BJ (cell line): Measurements from ENCODE around the gene DOCK4. TPM values are rescaled to one million over a fixed set of nuclear protein-coding genes. Genes with fewer than 3 reads are reported as not detected.
"Not testable (repeated sequence)": the region's sequence is repeated elsewhere in the genome, so short reads cannot be mapped to it uniquely, and the experiment has no call there.

Source experiments
- CTCF ChIA-PET: fragments of 350-600 bp; formaldehyde crosslinking; extraction: SDS; loops from one replicate; lab custom pipeline; 2021; ENCODE audit warnings: antibody characterized with exemption, inconsistent platforms; lab: Yijun Ruan, JAX
- POLR2A ChIA-PET: fragments of 300-600 bp; sonication (Branson Sonifier 250); formaldehyde crosslinking; extraction: SDS; loops from one replicate; lab custom pipeline; 2021; ENCODE audit warnings: antibody characterized with exemption; lab: Charles Lee
- DNase-seq: peaks from one replicate; pipeline ENCODE4 v3.0.0-alpha.2; 2011; ENCODE audit warnings: low read depth
- H3K27me3 ChIP-seq: 2 replicates; pipeline ENCODE4 v1.6.0; 2011; ENCODE audit warnings: low read length; ENCODE audit not compliant: control insufficient read depth, insufficient read depth
- H3K36me3 ChIP-seq: 2 replicates; pipeline ENCODE4 v1.5.1; 2011; ENCODE audit warnings: low read length; ENCODE audit not compliant: control insufficient read depth, insufficient read depth
- H3K4me3 ChIP-seq: 2 replicates; pipeline ENCODE4 v1.5.1; 2011; ENCODE audit warnings: low read depth, mild to moderate bottlenecking, control low read depth, low read length
- polyA plus RNA-seq: library from polyadenylated mRNA; depleted of rRNA; stranded (reverse); fragments of >200 nt; gene quantifications from 2 replicates; pipeline ENCODE4 v1.2.3, GENCODE V29; 2011
- TF ChIP-seq, protein P1 (sequence below): IDR thresholded peaks from 2 replicates; pipeline ENCODE4 v1.5.1; 2011; ENCODE audit warnings: low read depth, mild to moderate bottlenecking, control low read depth, inconsistent platforms, low read length, moderate library complexity; ENCODE audit not compliant: insufficient read depth

DOCK4 gene
- polyA plus RNA-seq, 1 experiment, result 0.15 TPM

DNA sequence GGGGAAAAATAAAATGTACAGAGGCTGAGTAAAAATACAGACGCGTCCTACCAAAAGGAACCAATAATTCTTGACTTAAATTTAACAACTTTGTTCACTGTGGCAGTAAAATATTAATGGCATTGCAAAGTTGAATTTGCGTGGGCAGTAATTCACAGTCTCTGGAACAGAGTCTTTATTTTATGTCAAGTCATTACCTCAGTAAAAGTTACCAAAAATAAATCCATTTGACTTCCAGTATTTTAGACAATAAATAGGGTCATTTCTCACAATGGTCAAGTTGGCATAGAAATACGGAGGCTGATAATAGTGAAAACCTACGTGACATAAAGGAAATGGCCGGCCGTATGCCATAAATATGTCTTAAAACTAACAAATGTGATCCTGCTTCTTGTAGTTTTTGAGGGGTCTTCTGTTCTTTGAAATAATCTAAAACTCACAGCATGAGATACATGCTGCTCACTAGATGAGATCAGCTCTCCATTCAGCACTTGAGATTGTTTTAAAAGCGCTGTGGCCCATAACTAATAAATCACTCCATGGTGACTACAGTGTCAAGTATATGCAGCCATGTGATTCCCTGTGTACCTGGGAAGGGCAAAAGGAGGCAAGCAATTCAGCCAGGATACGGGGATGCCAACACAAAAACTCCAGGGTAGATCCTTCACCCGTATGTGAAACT is 75.3 kb downstream of the DOCK4 start:
- H3K4me3 ChIP-seq, result no peak overlapping the region
- TF ChIP-seq, protein P1, sequence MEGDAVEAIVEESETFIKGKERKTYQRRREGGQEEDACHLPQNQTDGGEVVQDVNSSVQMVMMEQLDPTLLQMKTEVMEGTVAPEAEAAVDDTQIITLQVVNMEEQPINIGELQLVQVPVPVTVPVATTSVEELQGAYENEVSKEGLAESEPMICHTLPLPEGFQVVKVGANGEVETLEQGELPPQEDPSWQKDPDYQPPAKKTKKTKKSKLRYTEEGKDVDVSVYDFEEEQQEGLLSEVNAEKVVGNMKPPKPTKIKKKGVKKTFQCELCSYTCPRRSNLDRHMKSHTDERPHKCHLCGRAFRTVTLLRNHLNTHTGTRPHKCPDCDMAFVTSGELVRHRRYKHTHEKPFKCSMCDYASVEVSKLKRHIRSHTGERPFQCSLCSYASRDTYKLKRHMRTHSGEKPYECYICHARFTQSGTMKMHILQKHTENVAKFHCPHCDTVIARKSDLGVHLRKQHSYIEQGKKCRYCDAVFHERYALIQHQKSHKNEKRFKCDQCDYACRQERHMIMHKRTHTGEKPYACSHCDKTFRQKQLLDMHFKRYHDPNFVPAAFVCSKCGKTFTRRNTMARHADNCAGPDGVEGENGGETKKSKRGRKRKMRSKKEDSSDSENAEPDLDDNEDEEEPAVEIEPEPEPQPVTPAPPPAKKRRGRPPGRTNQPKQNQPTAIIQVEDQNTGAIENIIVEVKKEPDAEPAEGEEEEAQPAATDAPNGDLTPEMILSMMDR, result no peak
- DNase-seq, result no peak
- H3K36me3 ChIP-seq, result no peaks in the 10 kb centered on the region
- ChIA-PET POLR2A (no interaction called here), CTCF (no interaction called here)
- H3K27me3 ChIP-seq, result no peaks in the 10 kb centered on the region

DNA sequence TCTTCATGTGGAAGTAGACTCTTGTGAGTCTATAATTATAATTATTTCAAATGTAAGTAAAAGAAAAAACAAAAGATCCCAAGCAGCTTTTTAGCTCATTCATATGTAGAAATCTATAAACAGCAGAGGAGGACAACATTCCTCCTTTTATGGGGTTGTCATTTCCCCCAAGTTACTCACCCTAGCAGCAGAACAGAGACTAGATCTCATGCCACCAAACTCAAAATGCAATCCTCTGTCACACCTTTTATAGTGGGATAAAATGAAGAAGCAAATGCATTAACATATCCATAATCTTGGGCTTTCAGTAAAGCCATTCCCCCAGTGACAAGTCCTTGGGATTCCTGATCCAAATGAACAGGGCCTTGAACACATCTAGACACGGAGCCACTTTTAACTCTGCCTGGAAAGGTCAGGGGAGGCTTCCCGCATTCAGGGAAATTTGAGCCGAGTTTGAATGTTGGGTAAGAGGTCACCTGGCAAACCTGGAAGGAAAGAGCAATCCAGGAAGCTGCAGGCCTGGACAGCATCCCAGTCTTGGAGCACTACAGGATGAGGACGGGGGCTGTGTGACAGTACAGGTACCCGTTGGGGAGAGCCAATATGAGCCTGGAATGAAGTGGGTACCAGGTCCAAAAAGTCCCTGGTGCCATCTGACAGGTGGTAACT is 76.4 kb downstream of the DOCK4 start:
- no peak for DNase-seq
- Histone ChIP-seq H3K27me3 (no peaks in the 10 kb centered on the region), H3K4me3 (no peak overlapping the region), H3K36me3 (no peaks in the 10 kb centered on the region)
- CTCF ChIA-PET, result interaction anchor here (1.6 kb wide), 1 partner anchor 366 kb away, joined by 3 read pairs; no protein-coding TSS in a partner anchor
- TF ChIP-seq, protein P1, result no peak
- POLR2A ChIA-PET, result no interaction called here

DNA sequence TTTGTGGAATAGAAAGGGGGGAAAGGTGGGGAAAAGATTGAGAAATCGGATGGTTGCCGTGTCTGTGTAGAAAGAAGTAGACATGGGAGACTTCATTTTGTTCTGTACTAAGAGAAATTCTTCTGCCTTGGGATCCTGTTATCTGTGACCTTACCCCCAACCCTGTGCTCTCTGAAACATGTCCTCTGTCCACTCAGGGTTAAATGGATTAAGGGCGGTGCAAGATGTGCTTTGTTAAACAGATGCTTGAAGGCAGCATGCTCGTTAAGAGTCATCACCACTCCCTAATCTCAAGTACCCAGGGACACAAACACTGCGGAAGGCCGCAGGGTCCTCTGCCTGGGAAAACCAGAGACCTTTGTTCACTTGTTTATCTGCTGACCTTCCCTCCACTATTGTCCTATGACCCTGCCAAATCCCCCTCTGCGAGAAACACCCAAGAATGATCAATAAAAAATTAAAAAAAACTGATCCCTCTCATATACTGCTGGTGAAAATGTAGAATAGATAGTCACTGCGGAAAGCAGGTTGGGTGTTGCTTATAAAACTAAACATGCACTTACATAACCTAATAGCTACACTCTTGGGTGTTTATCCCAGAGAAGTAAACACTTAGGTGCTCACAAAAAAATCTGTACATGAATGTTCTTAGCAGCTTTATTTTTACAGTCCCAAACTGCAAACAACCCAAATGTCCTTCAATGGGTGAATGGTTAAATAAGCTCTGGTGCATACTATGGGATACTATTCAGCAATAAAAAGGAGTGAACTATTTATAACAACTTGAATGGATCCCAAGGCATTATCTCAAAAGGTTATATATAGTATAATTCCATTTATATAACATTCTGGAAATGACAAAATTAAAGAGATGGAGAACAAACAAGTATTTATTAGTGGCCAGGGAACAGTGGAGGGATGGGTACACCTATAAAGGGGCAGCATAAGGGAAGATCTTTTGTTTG is 77.5 kb downstream of the DOCK4 start:
- POLR2A ChIA-PET, DNase-seq, H3K36me3 ChIP-seq, H3K4me3 ChIP-seq, H3K27me3 ChIP-seq: not testable (repeated sequence)
- CTCF ChIA-PET, result interaction anchor here (1.6 kb wide), 1 partner anchor 367 kb away, joined by 3 read pairs; no protein-coding TSS in a partner anchor

DNA sequence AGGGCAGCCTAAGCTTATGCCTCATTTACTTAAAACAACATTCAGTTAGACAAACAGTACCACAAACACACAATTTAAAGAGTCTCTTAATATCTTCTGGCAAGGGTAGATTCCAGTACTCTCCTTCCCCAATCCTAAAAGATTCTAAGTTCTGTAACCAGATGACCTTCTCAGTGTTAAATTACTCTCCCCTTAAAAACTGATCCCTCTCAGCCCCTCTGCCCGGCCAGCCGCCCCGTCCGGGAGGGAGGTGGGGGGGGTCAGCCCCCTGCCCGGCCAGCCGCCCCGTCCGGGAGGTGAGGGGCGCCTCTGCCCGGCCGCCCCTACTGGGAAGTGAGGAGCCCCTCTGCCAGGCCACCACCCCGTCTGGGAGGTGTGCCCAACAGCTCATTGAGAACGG is 78.2 kb downstream of the DOCK4 start:
- H3K36me3 ChIP-seq, H3K27me3 ChIP-seq, CTCF ChIA-PET, H3K4me3 ChIP-seq, POLR2A ChIA-PET, DNase-seq: not testable (repeated sequence)

DNA sequence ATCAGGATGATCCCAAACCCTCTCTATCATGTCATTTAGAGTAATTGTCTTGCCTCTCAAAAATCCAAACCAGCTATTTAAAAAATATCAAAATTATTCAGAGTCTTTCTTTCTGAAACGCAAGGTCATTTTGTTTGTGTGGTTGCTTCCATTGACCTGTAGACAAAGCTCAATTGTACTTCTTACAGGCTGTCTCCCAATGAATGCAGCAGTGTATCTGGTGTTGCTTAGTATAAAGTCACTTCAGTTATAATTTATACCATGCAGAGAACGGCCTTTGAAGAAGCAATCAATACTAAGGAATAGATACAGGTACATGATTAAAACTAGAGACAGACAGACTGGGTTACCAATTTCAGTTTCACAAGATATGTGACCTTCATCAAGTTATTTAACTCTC is 80.9 kb downstream of the DOCK4 start:
- Histone ChIP-seq H3K36me3 (no peaks in the 10 kb centered on the region), H3K27me3 (no peaks in the 10 kb centered on the region), H3K4me3 (no peak overlapping the region)
- ChIA-PET CTCF (interaction anchor here (1.1 kb wide), 1 partner anchor 11 kb away, joined by 3 read pairs; no protein-coding TSS in a partner anchor), POLR2A (no interaction called here)
- TF ChIP-seq, protein P1, result no peak
- DNase-seq, result no peak
